Measurements from ENCODE around the gene RSPH3.

DNA sequence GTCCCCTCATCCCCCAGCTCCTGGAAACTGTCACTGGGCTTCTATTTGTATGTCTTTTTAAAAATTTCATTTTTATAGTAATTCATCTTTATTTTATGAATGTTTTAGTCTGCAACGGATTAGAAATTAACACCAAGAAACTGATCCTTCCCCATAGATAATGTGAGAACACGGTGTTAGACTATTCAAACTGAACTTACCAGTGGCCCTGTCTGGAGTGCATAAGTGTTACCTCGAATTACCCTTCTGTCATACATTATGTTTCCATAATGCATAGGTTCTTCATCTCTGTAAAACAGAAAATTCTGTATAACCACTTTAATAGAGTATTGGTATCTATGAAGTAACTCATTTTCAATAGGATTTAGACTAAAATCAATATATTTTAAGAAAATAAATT is 6.4 kb downstream of the RSPH3 start:
- TF ChIP-seq, protein P1, sequence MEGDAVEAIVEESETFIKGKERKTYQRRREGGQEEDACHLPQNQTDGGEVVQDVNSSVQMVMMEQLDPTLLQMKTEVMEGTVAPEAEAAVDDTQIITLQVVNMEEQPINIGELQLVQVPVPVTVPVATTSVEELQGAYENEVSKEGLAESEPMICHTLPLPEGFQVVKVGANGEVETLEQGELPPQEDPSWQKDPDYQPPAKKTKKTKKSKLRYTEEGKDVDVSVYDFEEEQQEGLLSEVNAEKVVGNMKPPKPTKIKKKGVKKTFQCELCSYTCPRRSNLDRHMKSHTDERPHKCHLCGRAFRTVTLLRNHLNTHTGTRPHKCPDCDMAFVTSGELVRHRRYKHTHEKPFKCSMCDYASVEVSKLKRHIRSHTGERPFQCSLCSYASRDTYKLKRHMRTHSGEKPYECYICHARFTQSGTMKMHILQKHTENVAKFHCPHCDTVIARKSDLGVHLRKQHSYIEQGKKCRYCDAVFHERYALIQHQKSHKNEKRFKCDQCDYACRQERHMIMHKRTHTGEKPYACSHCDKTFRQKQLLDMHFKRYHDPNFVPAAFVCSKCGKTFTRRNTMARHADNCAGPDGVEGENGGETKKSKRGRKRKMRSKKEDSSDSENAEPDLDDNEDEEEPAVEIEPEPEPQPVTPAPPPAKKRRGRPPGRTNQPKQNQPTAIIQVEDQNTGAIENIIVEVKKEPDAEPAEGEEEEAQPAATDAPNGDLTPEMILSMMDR (IDR thresholded peaks at IDR 0.05), result no peak
- TF ChIP-seq POLR2A (IDR thresholded peaks at IDR 0.05) (no peak), POLR2AphosphoS5 (IDR thresholded peaks at IDR 0.05) (no peak)
